DMS53 (cell line): ENCODE measurements around the gene RFC3.
"Not testable (repeated sequence)": the region's sequence is repeated elsewhere in the genome, so short reads cannot be mapped to it uniquely, and the experiment has no call there.

ENCODE experiments used
- DNase-seq: peaks from one replicate; lab custom pipeline; 2025; lab: John Stamatoyannopoulos, UW

RFC3 gene, protein sequence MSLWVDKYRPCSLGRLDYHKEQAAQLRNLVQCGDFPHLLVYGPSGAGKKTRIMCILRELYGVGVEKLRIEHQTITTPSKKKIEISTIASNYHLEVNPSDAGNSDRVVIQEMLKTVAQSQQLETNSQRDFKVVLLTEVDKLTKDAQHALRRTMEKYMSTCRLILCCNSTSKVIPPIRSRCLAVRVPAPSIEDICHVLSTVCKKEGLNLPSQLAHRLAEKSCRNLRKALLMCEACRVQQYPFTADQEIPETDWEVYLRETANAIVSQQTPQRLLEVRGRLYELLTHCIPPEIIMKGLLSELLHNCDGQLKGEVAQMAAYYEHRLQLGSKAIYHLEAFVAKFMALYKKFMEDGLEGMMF

DNA sequence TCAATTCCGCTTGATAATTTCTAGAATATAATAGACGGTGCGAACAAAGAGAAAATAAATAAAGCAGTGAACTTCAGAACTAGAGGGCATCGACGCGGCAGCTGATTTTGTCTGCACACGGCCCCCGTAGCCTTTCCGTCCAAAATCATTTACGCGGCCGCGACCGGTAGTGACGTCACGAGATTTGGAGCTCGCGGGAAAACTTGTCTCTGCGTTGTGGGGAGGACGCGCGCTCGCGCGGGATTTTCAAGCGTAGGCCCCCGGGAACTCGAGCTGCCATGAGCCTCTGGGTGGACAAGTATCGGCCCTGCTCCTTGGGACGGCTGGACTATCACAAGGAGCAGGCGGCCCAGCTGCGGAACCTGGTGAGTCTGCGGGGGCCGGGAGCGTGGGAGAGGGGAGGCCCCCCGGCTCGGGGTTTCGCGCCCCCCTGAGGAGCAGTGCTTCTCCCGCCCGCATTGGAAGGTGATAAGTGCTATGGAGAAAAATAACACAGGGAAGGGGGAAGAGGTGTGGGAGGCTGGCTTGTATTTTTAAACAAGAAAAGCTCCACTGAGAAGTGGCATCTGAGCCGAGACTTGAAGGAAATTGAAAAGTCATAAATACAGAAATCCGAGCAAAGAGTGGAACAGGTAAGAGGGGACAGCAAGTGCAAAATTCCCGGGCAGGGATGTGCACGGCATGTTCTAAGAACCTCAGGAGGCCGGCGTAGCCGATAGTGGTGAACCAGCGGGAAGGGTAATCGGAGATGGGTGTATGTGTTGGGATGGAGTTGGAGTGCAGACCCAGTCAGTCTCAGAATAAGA lies at the start of gene RFC3:
TSS of gene RFC3 (plus strand) at position 249 of the 806 bp plus-strand sequence. CDS start at position 279, 30 bp downstream.
- peak; percentile 98 for DNase-seq

DNA sequence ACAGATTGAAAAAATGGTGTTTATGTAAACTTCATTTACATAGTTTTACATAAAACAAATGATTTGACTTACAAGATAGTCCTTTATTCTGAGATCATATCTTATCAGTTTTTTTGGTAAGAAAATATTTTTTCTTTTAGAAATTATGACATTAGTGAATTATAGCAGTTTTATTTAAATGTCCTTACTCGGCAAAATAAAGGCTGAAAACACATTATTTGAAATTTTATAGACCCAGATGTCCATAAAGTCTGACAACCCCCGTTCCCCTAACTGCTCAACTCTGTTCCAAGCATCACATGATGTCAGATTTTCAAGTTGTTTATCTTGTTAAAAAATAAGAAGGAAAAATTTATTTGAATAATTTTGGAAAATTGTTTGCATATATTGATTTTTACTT lies 46.7 kb upstream of the RFC3 start:
- DNase-seq = no peak

DNA sequence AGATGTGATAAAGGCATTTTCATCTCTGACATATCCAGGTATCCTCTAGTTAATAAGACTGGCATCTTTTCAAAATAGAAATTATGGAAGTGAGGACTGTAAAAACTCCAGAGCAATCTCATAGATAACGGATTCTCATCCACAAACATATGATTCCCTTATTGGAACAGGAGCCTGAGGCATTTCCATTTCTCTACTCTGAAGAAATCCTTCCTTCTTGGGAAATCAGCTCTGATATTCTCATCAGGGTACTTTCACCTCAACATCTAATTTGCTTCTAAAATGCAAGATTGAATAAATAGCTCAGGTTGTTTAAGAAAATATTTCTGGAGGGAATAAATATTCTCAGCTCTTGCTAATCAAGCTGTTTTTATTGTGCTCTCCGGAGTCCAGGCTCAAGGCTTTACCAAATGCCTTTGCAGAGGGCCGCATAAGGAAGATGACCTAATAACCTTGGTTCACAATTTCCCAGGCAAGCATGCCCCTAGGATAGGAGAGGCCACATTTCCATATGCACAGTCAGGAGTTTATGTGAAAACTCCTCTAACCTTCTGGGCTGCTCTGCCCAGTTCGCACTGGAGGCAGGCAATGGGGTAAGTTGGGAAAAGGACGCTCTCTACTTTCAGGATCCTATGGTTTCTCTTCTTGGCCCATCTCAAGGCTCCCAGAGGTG lies 44.0 kb upstream of the RFC3 start:
- no peak for DNase-seq

DNA sequence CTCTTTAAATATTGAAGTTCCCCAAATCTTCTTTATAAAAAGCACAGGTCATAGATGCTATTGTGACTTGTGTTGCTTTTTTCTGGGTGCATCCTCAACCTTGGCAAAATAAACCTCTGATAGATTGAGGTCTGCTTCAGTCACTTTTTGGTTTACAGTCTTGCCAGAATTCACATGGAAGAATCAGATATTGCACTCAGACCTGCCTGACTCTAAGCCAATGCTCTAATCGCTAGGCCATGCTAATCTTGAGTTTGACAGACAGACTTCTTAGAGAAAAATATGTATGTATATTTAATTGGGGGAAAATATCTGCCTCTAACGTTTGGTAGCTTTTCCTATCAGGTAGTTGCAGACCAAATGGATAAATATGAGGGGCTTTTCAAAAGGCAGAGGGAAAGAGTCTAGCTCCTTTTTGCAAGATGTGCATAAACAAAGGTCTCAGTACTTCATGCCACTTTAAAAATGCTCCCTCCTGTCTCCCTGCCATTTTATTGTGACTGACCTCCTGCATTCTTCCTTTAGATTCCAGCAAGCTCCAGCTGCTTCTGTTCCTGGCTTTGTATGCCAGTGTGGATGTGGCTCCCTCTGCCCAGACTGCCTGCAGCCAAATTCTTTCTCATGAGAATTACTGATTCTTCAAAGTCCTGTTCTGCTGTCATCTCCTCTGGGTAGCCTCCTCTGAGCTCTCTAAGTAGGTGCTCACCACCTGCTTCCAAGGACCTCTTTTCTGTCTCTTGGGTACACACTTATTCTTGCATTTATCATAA lies 42.4 kb upstream of the RFC3 start:
- no peak for DNase-seq

DNA sequence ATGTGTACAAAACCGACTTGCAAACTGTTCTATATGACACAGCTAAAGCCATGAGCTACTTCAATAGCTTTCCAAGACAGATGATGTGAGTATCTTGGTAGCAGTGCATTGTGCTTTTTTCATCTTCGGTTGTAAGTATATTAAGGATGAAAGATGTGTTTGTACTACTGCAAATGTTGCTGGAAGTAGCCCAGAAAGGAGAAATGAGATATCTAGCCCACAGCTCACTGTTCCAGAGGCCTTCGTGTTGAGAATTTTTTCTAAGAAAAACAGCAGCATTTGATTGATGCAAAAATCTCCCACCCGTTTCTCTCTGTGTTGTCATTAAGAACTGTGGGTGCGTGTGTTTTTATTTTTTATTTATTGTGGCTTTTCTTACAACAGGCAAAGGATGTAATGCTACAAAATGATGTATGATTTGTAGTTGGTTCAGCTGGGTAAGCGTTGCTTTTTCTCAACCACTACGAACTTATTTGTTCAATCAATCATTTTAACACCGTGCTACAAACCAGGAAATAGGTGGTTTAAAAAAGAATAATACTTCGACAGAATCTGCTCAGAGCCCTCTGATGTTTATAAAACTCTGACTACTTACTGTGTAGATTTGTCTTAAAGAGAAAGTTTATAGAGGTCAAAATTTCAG lies 41.6 kb upstream of the RFC3 start:
- DNase-seq = peak; percentile 14

DNA sequence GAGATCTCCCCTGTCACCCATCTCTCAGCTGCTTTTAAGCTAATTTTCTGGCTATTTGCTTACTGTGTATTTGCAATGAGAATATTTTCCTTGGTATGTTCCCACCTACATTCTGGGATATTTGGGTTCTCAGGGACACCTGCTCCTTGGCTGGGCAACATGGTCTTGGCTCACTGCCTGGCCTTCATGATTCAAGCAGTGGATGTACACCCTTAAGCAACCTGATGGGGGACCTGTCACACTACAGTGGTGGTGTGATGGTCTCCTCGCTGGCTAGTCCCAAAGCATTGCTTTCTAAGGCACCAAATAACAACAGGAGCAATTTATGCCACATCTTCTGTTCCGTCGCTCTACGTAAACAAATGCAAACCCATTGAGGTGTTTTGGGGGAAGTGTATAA lies 35.3 kb upstream of the RFC3 start:
- no peak for DNase-seq

DNA sequence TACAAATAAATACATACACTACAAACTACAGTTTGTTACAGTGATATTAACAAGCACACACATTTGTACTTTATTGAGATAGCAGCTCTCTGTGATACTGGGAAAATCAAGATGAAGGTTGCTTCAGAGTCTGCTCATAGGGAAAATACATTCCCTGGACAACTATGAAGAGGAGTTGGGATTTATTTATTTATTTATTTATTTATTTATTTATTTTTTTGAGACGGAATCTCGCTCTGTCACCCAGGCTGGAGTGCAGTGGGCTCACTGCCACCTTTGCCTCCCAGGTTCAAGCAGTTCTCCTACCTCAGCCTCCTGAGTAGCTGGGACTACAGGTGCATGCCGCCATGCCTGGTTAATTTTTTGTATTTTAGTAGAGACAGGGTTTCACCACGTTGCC lies 34.7 kb upstream of the RFC3 start:
- not testable (repeated sequence) for DNase-seq

DNA sequence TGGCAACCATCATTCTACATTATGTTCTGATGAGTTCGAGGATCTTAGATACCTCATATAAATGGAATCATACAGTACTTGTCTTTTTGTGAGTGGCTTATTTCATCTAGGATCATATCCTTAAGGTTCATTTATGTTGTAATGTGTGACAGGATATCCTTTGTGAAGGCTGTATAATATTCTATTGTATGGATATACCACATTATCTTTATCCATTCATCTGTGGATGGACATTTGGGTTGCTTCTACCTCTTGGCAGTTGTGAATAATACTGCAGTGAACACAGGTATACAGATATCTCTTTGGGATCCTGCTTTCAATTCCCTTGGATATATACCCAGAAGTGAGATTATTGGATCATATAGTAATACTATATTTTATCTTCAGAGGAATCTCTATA lies 33.2 kb upstream of the RFC3 start:
- DNase-seq = no peak

DNA sequence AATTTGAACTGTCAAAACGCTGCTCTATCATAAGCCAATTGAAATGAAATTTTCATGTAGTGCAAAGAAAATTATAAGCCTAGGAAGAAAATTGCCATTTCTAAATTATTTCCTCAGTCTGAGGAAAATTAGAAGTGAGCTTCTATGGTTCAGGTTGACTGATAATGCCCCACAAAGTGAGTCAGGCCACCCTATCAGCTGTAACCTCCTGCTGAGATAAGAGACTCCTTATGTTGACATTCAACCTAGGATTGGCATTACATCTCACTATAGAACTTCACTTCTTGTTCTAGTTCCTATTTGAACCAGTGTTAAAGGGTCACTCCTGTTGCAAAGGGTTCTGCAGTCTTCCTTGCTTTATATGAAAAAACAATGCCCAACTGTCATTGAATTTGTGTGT lies 32.6 kb upstream of the RFC3 start:
- DNase-seq = peak; percentile 30

DNA sequence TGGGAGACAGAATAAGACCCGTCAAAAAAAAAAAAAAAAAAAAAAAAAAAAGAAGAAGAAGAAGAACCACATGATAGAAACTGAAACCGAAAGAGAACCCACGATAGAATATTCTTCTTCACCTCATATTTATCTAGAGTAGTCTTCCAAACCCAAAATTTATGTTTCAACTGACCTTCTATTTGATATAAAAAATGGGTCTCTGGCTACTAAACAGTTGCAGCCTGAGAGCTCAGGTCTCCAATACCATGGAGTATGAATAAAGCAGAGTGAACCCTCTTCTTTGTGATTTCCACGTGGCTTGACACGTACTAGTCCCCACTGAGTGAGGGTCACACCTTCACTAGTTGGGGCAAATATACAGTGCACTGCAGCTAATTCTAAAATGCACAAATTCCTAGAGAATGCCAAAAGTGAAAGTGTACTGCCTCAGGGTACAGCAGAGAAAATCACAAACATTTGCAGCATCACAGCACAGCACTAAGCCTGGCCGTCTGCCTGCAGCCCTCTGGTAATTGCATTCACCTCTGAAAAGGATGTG lies 30.8 kb upstream of the RFC3 start:
- peak; percentile 69 for DNase-seq

DNA sequence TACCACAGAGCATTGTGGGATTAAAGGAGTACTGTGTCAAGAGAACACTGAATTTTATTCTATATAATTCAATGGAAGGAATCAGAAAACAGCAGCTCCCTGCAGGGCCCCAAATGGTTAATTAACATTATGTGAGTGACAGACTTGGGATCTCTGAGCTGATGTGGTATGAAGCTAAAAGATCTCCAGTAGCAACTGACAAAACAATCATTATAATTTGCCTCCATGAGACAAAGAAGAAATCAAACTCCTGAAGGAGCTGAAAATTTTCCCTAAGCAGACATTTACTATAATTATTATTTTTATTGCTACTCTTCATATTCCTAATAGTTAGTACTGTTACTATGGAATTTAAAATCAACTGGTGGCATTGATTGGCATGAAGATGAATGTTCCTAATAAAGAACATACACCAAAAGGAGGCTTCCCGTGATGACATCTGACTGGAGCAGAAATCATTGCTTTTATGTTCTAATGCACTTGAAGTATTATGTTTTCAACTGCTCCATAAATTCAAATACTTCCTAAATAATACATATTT lies 28.8 kb upstream of the RFC3 start:
- DNase-seq = no peak

DNA sequence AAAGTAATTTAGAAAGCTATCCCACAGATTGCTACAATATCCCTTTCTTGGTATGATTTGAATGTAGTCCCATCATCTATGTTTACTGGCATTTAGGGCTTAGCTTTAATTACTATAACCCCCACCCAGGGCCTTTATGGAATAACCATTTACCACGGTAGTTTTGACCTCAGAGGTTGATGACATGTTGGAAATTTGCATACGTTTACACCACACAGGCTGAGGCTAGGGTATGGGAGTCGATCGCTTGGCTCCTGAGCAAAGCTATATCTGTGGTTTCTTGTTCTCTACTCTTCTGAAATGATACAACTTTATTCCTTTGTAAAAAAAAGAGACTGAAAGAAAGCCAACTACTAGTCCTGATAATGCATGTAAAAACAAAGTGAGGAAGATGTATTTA lies 28.2 kb upstream of the RFC3 start:
- DNase-seq = no peak

DNA sequence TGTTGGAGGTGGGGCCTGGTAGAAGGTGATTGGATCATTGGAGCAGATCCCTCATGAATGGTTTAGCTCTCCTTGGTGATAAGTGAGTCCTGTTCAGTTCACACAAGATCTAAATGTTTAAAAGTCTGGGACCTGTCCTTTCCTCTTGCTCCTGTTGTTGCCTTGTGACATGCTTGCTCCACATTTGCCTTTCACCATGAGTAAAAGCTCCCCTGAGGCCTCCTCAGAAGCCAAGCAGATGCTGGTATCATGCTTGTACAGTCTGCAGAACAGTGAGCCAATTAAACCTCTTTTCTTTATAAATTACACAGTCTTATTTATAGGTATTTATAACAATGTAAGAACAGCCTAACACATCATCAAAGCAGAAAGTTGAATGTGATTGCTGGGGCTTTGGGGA lies 24.2 kb upstream of the RFC3 start:
- DNase-seq = no peak

DNA sequence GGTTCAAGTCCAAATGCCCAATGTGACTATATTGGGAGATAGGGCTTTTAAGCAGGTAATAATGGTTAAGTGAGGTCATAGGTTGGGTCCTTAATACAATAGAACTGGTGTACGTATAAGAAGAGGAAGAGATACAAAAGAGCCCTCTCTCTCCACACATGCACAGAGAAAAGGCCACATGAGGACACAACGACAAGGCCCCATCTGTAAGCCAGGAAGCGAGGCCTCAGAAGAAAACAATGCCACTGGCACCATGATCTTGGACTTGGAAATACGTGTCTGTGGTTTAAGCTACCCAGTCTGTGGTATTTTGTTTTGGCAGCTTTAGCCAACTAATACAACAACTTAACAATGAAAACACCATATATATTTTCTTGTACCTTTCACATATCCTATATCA lies 23.4 kb upstream of the RFC3 start:
- no peak for DNase-seq

DNA sequence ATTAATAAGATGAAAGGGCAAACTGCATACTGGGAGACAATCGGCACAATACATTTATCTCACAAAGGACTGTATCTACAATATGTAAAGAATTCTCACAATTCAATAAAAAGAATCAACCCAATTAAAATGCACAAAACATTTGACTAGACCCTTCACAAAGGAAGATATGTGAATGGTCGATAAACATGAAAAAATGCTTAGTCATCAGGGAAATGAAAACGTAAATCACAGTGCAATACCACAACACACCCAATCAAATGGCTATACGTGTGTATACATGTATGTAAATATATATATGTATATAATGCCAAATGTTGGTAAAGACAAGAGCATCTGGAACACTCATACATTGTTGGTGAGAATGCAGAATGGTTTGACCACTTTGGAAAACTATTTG lies 21.9 kb upstream of the RFC3 start:
- no peak for DNase-seq

DNA sequence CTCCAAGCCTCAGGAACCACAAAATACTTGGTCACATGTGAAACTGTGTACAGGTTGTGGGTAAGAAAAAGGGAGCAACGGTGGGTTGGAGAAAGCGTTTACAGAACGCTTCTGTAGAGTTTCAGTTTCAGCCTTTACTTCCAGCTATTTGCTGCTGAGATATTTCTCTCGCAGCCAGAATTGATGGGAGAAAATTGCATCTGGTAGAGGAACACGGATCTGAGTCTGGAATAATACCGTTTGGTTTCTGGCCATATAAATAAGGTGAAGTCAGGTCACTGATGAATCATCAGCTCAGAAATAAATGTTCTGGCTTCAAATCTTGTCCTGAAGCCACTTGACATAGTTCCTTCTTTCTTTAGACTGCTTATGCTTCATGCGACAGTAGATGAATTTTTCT lies 20.3 kb upstream of the RFC3 start:
- DNase-seq = no peak

DNA sequence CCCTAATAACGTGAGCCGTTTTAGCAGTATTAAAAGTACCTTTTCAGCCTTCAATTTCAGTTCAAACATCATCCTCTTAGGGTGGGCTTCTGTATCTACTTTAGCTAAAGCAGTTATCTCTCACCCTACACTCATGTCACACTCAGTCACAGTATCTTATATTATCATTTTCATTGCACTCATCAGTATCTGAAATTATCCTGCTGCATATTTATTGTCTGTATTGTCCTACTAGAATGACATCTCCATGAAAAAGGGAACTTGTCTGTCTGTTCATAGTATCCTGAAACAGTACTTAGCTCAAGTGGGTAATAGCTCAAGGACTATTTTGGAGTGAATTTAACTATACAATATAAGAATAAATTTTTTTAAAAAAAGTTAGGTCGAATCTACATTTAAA lies 19.9 kb upstream of the RFC3 start:
- no peak for DNase-seq

DNA sequence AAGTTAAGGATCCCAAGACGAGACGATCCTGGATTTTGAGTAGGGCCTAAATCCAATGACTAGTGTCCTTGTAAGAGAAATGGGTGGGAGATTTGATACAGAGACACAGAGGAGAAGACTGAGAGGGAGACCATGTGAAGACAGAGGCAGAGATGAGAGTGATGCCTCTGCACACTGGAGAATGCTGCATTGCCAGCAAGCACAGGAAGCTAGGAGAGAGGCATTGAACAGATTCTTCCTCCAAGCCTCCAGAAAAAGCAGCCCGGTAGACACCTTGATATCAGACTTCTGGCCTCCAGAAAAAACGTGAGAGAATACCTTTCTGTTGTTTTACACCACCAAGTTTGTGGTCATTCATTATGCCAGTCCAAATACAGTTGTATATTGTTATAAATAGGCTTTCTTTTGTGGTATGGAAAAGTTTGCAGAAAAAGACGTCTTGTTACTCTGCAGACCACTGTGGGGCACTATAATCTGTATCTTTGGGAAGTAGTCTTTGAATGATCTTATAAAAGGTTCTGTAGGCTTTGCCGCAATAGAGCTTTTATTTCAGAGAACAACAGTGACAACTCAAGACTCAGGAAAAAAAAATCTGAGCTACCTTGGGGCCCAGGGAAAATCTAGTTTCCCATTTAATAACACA lies 17.9 kb upstream of the RFC3 start:
- peak; percentile 32 for DNase-seq

DNA sequence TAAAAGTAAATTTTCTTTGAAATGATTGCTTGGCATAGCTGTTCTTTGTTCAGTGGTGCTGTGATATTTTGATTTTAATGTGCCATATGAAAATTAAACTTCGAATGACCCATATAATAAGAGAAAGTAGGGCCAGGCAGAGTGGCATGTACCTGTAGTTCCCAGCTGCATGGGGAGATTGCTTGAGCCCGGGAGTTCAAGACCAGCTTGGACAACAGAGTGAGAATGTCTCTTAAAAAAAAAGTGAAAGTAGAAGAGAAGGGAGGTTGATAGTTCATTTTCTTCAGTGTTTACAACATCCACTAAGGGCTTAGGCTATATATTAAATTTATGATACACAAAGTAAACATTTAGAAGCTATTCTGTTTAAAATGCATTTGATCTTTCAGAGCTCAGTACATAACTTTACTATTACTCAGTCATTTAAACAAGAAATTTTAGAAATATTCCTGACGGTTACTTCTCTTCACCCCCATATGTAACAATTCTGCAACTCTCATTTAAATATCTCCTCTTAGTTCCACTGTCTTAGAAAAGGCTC lies 17.2 kb upstream of the RFC3 start:
- no peak for DNase-seq
